ENCODE results near the gene ZBTB21.

DNA sequence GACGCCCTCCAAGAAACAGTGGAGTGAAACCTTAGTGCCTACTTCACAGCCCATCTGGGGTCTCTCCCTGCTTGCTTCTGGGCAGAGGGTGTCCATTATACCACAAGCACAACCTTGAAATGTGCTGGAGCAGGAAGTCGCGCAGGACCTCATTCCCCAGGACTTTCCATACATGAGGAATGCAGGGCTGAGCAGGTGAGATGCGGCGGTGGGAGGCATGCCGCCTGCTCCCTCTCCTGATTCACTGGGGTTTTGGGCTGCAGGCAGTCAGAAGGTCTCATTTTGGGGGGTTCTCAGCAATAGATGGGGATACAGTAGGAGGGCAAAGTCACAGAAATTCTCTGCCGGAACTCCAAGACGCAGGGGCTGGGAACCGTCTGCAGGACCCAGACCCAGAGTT lies 45.3 kb upstream of the ZBTB21 start:
- TF ChIP-seq, protein P1, sequence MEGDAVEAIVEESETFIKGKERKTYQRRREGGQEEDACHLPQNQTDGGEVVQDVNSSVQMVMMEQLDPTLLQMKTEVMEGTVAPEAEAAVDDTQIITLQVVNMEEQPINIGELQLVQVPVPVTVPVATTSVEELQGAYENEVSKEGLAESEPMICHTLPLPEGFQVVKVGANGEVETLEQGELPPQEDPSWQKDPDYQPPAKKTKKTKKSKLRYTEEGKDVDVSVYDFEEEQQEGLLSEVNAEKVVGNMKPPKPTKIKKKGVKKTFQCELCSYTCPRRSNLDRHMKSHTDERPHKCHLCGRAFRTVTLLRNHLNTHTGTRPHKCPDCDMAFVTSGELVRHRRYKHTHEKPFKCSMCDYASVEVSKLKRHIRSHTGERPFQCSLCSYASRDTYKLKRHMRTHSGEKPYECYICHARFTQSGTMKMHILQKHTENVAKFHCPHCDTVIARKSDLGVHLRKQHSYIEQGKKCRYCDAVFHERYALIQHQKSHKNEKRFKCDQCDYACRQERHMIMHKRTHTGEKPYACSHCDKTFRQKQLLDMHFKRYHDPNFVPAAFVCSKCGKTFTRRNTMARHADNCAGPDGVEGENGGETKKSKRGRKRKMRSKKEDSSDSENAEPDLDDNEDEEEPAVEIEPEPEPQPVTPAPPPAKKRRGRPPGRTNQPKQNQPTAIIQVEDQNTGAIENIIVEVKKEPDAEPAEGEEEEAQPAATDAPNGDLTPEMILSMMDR (IDR thresholded peaks at IDR 0.05), result no peak
- TF ChIP-seq POLR2AphosphoS5 (IDR thresholded peaks at IDR 0.05; ENCODE audit: low read depth, low read length) (no peak), SIN3A (IDR thresholded peaks at IDR 0.05; ENCODE audit: borderline replicate concordance, insufficient read depth, low read depth, low read length) (no peak), TCF7L2 (IDR thresholded peaks at IDR 0.05; ENCODE audit: low read depth, low read length) (no peak)
- TF ChIP-seq, protein P2, sequence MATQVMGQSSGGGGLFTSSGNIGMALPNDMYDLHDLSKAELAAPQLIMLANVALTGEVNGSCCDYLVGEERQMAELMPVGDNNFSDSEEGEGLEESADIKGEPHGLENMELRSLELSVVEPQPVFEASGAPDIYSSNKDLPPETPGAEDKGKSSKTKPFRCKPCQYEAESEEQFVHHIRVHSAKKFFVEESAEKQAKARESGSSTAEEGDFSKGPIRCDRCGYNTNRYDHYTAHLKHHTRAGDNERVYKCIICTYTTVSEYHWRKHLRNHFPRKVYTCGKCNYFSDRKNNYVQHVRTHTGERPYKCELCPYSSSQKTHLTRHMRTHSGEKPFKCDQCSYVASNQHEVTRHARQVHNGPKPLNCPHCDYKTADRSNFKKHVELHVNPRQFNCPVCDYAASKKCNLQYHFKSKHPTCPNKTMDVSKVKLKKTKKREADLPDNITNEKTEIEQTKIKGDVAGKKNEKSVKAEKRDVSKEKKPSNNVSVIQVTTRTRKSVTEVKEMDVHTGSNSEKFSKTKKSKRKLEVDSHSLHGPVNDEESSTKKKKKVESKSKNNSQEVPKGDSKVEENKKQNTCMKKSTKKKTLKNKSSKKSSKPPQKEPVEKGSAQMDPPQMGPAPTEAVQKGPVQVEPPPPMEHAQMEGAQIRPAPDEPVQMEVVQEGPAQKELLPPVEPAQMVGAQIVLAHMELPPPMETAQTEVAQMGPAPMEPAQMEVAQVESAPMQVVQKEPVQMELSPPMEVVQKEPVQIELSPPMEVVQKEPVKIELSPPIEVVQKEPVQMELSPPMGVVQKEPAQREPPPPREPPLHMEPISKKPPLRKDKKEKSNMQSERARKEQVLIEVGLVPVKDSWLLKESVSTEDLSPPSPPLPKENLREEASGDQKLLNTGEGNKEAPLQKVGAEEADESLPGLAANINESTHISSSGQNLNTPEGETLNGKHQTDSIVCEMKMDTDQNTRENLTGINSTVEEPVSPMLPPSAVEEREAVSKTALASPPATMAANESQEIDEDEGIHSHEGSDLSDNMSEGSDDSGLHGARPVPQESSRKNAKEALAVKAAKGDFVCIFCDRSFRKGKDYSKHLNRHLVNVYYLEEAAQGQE (IDR thresholded peaks at IDR 0.05; ENCODE audit: insufficient read depth in 1 of 2, low read depth in 2 of 2, low read length in 1 of 2), result no peak
